NCI-H128 (cell line): ENCODE results near the gene EIF3D.
"Not testable (repeated sequence)": the region's sequence is repeated elsewhere in the genome, so short reads cannot be mapped to it uniquely, and the experiment has no call there.

Source experiments
- DNase-seq: peaks from one replicate; lab custom pipeline; 2025; ENCODE audit not compliant: unreplicated experiment; lab: John Stamatoyannopoulos, UW

The EIF3D gene

GRCh38 chr22:36550701-36551495 is 21.9 kb upstream of the EIF3D start:
- no peak for DNase-seq

DNA sequence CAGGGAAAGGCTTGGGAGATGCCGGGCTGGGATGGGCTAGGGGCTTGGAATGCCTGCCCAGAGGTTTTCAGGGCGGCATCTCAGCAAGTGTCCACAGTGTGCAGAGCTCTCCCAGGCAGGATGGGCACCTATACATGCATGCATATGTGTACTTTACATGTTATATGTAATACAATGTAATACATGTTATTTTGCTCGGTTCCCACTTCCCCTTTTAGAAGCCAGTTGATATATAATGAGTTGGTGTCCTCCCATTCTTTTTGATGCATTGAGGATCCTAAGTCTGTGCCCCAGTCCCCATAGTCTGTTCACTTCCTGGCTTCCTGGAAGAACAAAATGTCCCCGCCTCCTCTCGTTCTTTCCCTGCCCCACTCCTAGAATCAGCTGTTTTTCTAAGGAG is 20.1 kb upstream of the EIF3D start:
- DNase-seq: no peak

DNA sequence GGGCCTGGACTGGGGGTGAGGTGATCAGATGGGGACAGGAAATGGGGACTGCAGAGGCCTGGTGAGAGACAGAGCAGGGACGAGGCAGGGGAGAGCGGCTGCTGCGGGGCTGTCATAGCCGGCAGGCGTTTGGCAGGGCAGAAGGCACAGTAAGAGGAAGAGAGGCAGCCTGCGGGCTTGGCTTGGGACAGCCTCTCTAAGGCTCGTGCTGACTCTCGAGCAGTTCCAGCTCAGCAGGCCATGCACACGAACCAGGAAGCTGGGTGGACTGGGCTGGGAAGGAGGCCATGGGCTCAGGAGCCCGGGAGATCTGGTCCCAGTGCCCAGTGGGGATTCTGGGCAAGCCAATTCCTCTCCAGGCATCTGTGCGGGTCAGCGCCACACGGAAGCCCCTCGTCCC is 19.6 kb upstream of the EIF3D start:
- no peak for DNase-seq

DNA sequence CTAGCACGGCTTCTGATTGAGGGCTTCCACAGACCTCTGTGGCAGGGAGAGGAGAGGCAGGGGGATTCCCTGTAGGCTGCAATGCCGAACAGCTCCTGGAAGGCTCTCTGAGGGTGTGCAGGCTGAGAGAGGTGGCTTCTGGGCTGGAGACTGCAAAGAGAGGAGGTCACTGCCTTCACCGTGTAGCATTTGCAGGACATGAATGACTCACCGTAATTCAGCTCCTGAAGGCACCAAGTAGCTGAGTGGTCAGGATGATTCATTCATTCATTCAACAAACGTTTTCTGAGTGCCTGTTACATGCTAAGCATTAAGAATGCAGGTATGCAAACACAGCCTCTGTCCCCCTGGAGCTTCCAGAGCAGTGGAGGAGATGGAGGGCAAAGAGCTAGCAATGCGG is 18.0 kb upstream of the EIF3D start:
- no peak for DNase-seq

- DNase-seq: no peak
Measured at GRCh38 chr22:36546092-36546804, 17.3 kb upstream of the EIF3D start.

DNA sequence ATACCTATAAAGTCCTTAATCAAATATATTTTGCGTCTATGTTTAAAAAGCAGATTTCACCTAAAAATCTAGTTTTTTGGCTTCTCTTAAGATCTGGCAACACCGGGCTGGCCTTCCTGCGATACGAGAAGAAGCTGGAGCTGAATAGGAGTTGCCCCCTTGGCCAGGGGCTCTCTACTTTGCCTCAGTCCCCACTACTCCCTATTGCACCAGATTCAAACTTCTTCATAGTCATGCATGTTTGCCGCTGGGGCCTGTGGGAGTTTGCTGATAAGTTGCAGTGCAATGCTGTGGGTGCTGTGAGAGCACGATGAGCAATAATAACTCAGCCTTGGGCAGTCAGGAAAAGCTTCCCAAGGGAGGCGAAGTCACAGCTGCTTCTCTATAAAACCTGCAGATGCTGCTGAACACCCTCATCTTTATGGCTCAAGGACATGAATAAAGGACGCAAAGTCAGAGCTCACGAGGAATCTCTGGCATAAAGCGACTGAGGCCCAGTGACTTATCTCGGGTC is 15.2 kb upstream of the EIF3D start:
- DNase-seq: no peak

DNA sequence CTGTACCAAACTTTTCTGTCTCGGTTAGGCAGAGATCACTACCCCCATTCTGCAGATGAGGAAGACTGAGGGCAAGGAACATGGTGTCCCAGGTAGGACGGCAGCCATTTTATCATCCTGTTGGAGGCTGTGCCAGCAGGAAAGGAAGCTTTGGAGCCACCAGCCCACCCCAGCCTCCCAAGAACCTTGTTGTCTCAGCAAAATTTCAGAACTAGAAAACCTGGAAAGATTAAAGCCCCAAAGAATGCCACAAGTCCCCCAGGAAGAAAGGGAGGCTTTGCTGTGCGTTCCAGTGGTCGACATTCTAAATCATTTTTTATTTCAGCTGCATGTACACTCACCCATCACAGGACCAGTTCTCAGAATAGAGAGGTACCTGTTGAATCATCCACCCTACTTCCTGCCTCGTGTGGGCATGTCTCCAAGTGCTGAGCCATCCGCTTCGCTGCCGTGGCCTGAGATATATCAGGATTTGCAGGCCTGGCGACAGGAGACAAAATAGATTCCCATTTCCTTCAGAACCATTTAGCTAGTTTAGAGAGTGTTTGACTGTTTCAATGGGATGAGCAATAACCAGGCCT is 13.0 kb upstream of the EIF3D start:
- DNase-seq: no peak

GRCh38 chr22:36540867-36541642 is 12.1 kb upstream of the EIF3D start:
- no peak for DNase-seq

GRCh38 chr22:36538529-36538928 is 9.6 kb upstream of the EIF3D start:
- no peak for DNase-seq

GRCh38 chr22:36536717-36537116 is 7.8 kb upstream of the EIF3D start:
- DNase-seq: peak; percentile 64

GRCh38 chr22:36533320-36533719 is 4.4 kb upstream of the EIF3D start:
- not testable (repeated sequence) for DNase-seq

GRCh38 chr22:36532466-36532865 is 3.5 kb upstream of the EIF3D start:
- no peak for DNase-seq

DNA sequence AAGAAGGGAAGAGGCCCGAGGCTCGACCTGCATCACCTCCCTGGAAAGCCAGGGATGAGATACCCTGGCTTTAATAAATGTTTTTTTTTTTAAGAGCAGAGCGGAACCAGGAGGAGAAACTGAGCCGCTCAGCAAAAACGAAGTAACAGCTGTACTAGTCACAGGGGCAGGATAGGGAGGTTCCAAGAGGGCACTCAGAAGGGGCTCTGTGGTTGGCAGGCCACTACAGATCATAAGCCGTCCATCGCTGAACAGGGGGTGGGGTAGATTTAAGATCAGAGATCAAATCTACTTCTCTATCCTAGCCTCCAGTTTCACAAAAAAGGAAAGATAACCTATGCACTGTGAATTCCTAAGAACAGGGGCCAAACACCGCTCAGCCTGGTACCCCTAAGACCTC is 625 bp downstream of the EIF3D start:
- DNase-seq: no peak

GRCh38 chr22:36522662-36523061 is 6.3 kb downstream of the EIF3D start:
- DNase-seq: no peak

DNA sequence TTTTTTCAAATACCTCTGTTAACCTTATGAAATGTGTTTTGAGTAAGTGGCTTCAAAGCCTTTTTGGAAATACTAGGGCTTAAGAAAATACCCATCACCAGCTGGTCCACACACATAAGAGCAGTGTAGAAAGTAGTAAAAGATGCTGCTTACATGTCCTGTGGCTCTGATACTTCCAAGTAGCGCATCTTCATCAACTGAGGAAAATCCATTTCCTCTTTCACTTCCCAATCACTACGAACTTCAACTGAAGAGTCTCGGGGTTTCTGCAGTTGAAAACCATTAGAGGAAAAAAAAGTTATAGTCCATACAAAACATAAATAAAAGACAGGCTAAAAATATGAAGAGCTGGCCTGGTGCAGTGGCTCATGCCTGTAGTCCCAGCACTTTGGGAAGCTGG is 8.5 kb downstream of the EIF3D start:
- no peak for DNase-seq

GRCh38 chr22:36519906-36520305 is 9.1 kb downstream of the EIF3D start:
- not testable (repeated sequence) for DNase-seq

GRCh38 chr22:36514766-36515165 is 14.2 kb downstream of the EIF3D start:
- DNase-seq: no peak

GRCh38 chr22:36512991-36513390 is 16.0 kb downstream of the EIF3D start:
- no peak for DNase-seq

GRCh38 chr22:36512333-36512732 is 16.6 kb downstream of the EIF3D start:
- DNase-seq: no peak

DNA sequence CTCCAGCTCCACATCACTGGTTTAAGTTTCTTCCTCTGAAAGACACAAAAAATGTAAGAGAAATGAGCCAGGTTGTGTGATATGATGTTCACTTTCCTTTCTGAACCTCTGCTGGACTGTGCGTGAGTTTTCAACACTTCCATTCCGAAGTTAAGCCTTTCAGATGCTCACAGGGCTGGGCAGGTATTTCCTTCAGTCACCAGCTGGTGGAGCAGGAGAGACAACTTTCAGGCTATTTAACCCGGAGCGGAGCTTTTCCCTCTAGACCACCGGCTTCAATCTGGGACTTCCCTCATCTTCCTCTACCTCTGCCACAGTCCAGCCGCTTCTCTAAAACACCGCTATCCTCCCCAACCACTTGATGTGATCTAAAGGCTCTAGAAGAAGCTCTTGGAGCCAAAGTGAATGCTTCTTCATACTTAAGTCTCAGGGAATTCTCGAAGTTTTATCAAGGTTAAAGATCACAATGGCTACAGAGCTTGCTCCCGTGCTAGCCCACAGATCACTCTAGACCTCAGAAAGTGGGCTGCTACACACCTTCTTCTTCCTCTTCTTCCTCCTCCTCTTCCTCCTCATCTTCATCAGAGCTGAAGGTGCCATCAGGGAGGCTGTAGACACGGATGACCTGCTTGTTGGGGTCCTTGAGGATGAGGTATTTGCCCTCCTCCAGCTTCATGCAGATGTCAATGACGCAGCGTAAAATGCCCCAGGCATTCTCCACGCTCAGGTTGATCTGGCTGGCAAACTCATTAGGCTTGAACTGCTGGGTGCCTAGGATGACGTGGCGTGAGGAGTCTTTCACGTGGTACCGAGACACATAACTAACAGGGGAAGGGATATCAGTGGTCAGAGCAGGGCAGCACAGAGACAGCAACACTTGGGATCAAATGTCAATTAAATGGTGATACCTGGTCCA is 17.7 kb downstream of the EIF3D start:
- no peak for DNase-seq
